ENCODE results near the gene SORCS2.

The SORCS2 gene

GRCh38 chr4:7511525-7511924, 319.2 kb downstream of the SORCS2 start:
- no peaks in the 10 kb centered on the region for H3K9me3 ChIP-seq (ENCODE audit: insufficient read depth, low read length, severe bottlenecking)
- H3K9ac ChIP-seq (ENCODE audit: low read depth, low read length), result no peak overlapping the region
- TF ChIP-seq EZH2 (IDR thresholded peaks at IDR 0.05; ENCODE audit: borderline replicate concordance, low read depth, low read length, severe bottlenecking) (no peak), CTCF (IDR thresholded peaks at IDR 0.05; ENCODE audit: borderline replicate concordance, extremely low read depth, low read length, poor library complexity, severe bottlenecking) (no peak)
- H4K20me1 ChIP-seq (ENCODE audit: insufficient read depth, low read length), result 0 out of 2 replicates have a peak, but pooled peaks cover 4% of the 10 kb centered on the region
- no peaks in the 10 kb centered on the region for H3K4me1 ChIP-seq (ENCODE audit: insufficient read depth, low read length)
- peaks cover 9% of the 10 kb centered on the region for H3K27me3 ChIP-seq (ENCODE audit: insufficient read depth, low read length, poor library complexity)
- DNase-seq, result no peak
- no peak overlapping the region for H3K27ac ChIP-seq (ENCODE audit: low read length)
- no peak overlapping the region for H3K4me2 ChIP-seq (ENCODE audit: insufficient read depth, low read length)
- no peak overlapping the region for H2AFZ ChIP-seq (ENCODE audit: low read depth, low read length)
- H3K36me3 ChIP-seq (ENCODE audit: insufficient read depth, low read length), result no peaks in the 10 kb centered on the region
- no peak for ATAC-seq (ENCODE audit: insufficient read depth, low read depth)
- no peak overlapping the region for H3K4me3 ChIP-seq (ENCODE audit: low read depth in 1 of 2, low read length in 2 of 2)
- H3K79me2 ChIP-seq (ENCODE audit: insufficient read depth, low read length), result no peaks in the 10 kb centered on the region

GRCh38 chr4:7512428-7512827, 320.1 kb downstream of the SORCS2 start:
- Histone ChIP-seq H3K4me1 (ENCODE audit: insufficient read depth, low read length) (no peaks in the 10 kb centered on the region), H3K36me3 (ENCODE audit: insufficient read depth, low read length) (no peaks in the 10 kb centered on the region), H3K9ac (ENCODE audit: low read depth, low read length) (no peak overlapping the region), H3K27ac (ENCODE audit: low read length) (no peak overlapping the region), H3K4me2 (ENCODE audit: insufficient read depth, low read length) (no peak overlapping the region), H4K20me1 (ENCODE audit: insufficient read depth, low read length) (peaks cover 6% of the 10 kb centered on the region; the same call in 1 of the 2 replicates), H3K9me3 (ENCODE audit: insufficient read depth, low read length, severe bottlenecking) (no peaks in the 10 kb centered on the region), H3K27me3 (ENCODE audit: insufficient read depth, low read length, poor library complexity) (peaks cover 6% of the 10 kb centered on the region), H2AFZ (ENCODE audit: low read depth, low read length) (no peak overlapping the region), H3K4me3 (ENCODE audit: low read depth in 1 of 2, low read length in 2 of 2) (no peak overlapping the region), H3K79me2 (ENCODE audit: insufficient read depth, low read length) (no peaks in the 10 kb centered on the region)
- TF ChIP-seq CTCF (IDR thresholded peaks at IDR 0.05; ENCODE audit: borderline replicate concordance, extremely low read depth, low read length, poor library complexity, severe bottlenecking) (no peak), EZH2 (IDR thresholded peaks at IDR 0.05; ENCODE audit: borderline replicate concordance, low read depth, low read length, severe bottlenecking) (no peak)
- ATAC-seq (ENCODE audit: insufficient read depth, low read depth) (no peak), DNase-seq (no peak)

GRCh38 chr4:7512946-7513345, 320.6 kb downstream of the SORCS2 start:
- TF ChIP-seq CTCF (IDR thresholded peaks at IDR 0.05; ENCODE audit: borderline replicate concordance, extremely low read depth, low read length, poor library complexity, severe bottlenecking) (no peak), EZH2 (IDR thresholded peaks at IDR 0.05; ENCODE audit: borderline replicate concordance, low read depth, low read length, severe bottlenecking) (no peak)
- Histone ChIP-seq H3K4me1 (ENCODE audit: insufficient read depth, low read length) (no peaks in the 10 kb centered on the region), H3K9me3 (ENCODE audit: insufficient read depth, low read length, severe bottlenecking) (no peaks in the 10 kb centered on the region), H3K36me3 (ENCODE audit: insufficient read depth, low read length) (no peaks in the 10 kb centered on the region), H3K27me3 (ENCODE audit: insufficient read depth, low read length, poor library complexity) (peaks cover 9% of the 10 kb centered on the region), H3K27ac (ENCODE audit: low read length) (no peak overlapping the region), H3K79me2 (ENCODE audit: insufficient read depth, low read length) (no peaks in the 10 kb centered on the region), H3K9ac (ENCODE audit: low read depth, low read length) (no peak overlapping the region), H2AFZ (ENCODE audit: low read depth, low read length) (no peak overlapping the region), H4K20me1 (ENCODE audit: insufficient read depth, low read length) (peaks cover 6% of the 10 kb centered on the region; the same call in 1 of the 2 replicates), H3K4me2 (ENCODE audit: insufficient read depth, low read length) (no peak overlapping the region), H3K4me3 (ENCODE audit: low read depth in 1 of 2, low read length in 2 of 2) (no peak overlapping the region)
- DNase-seq (no peak), ATAC-seq (ENCODE audit: insufficient read depth, low read depth) (no peak)

GRCh38 chr4:7513671-7514070, 321.3 kb downstream of the SORCS2 start:
- no peak overlapping the region for H3K27ac ChIP-seq (ENCODE audit: low read length)
- no peaks in the 10 kb centered on the region for H3K79me2 ChIP-seq (ENCODE audit: insufficient read depth, low read length)
- H3K4me2 ChIP-seq (ENCODE audit: insufficient read depth, low read length), result no peak overlapping the region
- no peak for DNase-seq
- H2AFZ ChIP-seq (ENCODE audit: low read depth, low read length), result no peak overlapping the region
- H4K20me1 ChIP-seq (ENCODE audit: insufficient read depth, low read length), result peaks cover 6% of the 10 kb centered on the region; the same call in 1 of the 2 replicates
- ATAC-seq (ENCODE audit: insufficient read depth, low read depth), result no peak
- no peak overlapping the region for H3K9ac ChIP-seq (ENCODE audit: low read depth, low read length)
- no peaks in the 10 kb centered on the region for H3K9me3 ChIP-seq (ENCODE audit: insufficient read depth, low read length, severe bottlenecking)
- H3K4me3 ChIP-seq (ENCODE audit: low read depth in 1 of 2, low read length in 2 of 2), result no peak overlapping the region
- no peaks in the 10 kb centered on the region for H3K36me3 ChIP-seq (ENCODE audit: insufficient read depth, low read length)
- TF ChIP-seq CTCF (IDR thresholded peaks at IDR 0.05; ENCODE audit: borderline replicate concordance, extremely low read depth, low read length, poor library complexity, severe bottlenecking), result no peak
- no peak for TF ChIP-seq EZH2 (IDR thresholded peaks at IDR 0.05; ENCODE audit: borderline replicate concordance, low read depth, low read length, severe bottlenecking)
- H3K4me1 ChIP-seq (ENCODE audit: insufficient read depth, low read length), result no peaks in the 10 kb centered on the region
- peaks cover 9% of the 10 kb centered on the region for H3K27me3 ChIP-seq (ENCODE audit: insufficient read depth, low read length, poor library complexity)
